IMR-90 (cell line): ENCODE measurements around the gene ZNF525. TPM values are rescaled to one million over a fixed set of nuclear protein-coding genes. Genes with fewer than 3 reads are reported as not detected.
"Not testable (repeated sequence)": the region's sequence is repeated elsewhere in the genome, so short reads cannot be mapped to it uniquely, and the experiment has no call there.

ENCODE experiments used
- ATAC-seq: fragments of 200-7000 bp; cut with Tn5 transposase; 2 replicates; pipeline ENCODE4 v1.9.1; 2020; ENCODE audit warnings: low read depth, mild to moderate bottlenecking, moderate library complexity
- BruUV-seq: library from RNA; stranded (reverse); fragments of 400-500 nt; replicated peaks from 2 replicates; lab custom pipeline; 2021; lab: Mats Ljungman, UMichigan
- CTCF ChIA-PET: fragments of 300-600 bp; formaldehyde crosslinking; extraction: SDS; loops from one replicate; lab custom pipeline; 2021; ENCODE audit warnings: antibody characterized with exemption; lab: Yijun Ruan, JAX
- POLR2A ChIA-PET: fragments of 300-600 bp; sonication (Branson Sonifier 250); formaldehyde crosslinking; loops from one replicate; lab custom pipeline; 2022; ENCODE audit warnings: antibody characterized with exemption; ENCODE audit not compliant: unreplicated experiment; lab: Charles Lee
- DNase-seq: peaks from one replicate; pipeline ENCODE4 v3.0.0; 2013
- H2AFZ ChIP-seq: replicated peaks from 2 replicates; pipeline ENCODE3; 2013; ENCODE audit warnings: low read length, mild to moderate bottlenecking; ENCODE audit not compliant: poor library complexity
- H2AK5ac ChIP-seq: 2 replicates; pipeline ENCODE4 v1.6.1; 2013; ENCODE audit warnings: low read depth, low read length, inconsistent platforms
- H2AK9ac ChIP-seq: replicated peaks from 2 replicates; pipeline ENCODE3; 2013; ENCODE audit warnings: mild to moderate bottlenecking, low read depth, low read length, moderate library complexity; ENCODE audit not compliant: poor library complexity
- H2BK120ac ChIP-seq: 2 replicates; pipeline ENCODE4 v1.6.1; 2013; ENCODE audit warnings: low read depth, low read length, inconsistent platforms
- H2BK15ac ChIP-seq: 3 replicates; pipeline ENCODE4 v1.6.1; 2013; ENCODE audit warnings: low read depth, low read length, inconsistent platforms
- H2BK20ac ChIP-seq: 2 replicates; pipeline ENCODE4 v1.6.1; 2013; ENCODE audit warnings: low read depth, mild to moderate bottlenecking, inconsistent platforms, low read length, moderate library complexity
- H2BK5ac ChIP-seq: 2 replicates; pipeline ENCODE4 v1.6.1; 2013; ENCODE audit warnings: mild to moderate bottlenecking, low read depth, low read length, inconsistent platforms; ENCODE audit not compliant: poor library complexity, severe bottlenecking
- H3K14ac ChIP-seq: replicated peaks from 2 replicates; pipeline ENCODE4 v1.6.1; 2013; ENCODE audit warnings: low read depth, low read length, inconsistent platforms
- H3K18ac ChIP-seq: 2 replicates; pipeline ENCODE4 v1.6.1; 2013; ENCODE audit warnings: low read depth, low read length, control low read depth
- H3K23ac ChIP-seq: 2 replicates; pipeline ENCODE4 v1.6.1; 2013; ENCODE audit warnings: low read depth, low read length, inconsistent platforms
- H3K27ac ChIP-seq: 2 replicates; pipeline ENCODE4 v1.5.1; 2013; ENCODE audit warnings: mild to moderate bottlenecking, control low read depth, low read length; ENCODE audit not compliant: insufficient read depth
- H3K27me3 ChIP-seq: 2 replicates; pipeline ENCODE4 v1.6.1; 2013; ENCODE audit warnings: low read length; ENCODE audit not compliant: control insufficient read depth, insufficient read depth
- H3K36me3 ChIP-seq: 2 replicates; pipeline ENCODE4 v1.6.1; 2013; ENCODE audit warnings: low read length, mixed read lengths; ENCODE audit not compliant: control insufficient read depth, insufficient read depth
- H3K4ac ChIP-seq: 2 replicates; pipeline ENCODE4 v1.6.1; 2013; ENCODE audit warnings: low read depth, low read length, inconsistent platforms
- H3K4me1 ChIP-seq: 2 replicates; pipeline ENCODE4 v1.6.1; 2013; ENCODE audit warnings: low read length, mixed read lengths; ENCODE audit not compliant: control insufficient read depth, insufficient read depth
- H3K4me2 ChIP-seq: 2 replicates; pipeline ENCODE4 v1.6.1; 2013; ENCODE audit warnings: low read depth, mild to moderate bottlenecking, control low read depth, low read length, moderate library complexity
- H3K4me3 ChIP-seq: 2 replicates; pipeline ENCODE4 v1.5.1; 2013; ENCODE audit warnings: low read depth, mild to moderate bottlenecking, control low read depth, low read length, moderate library complexity; ENCODE audit not compliant: insufficient read depth
- H3K56ac ChIP-seq: 2 replicates; pipeline ENCODE4 v1.6.1; 2013; ENCODE audit warnings: low read length, inconsistent platforms; ENCODE audit not compliant: insufficient read depth; ENCODE audit errors: extremely low read depth
- H3K79me1 ChIP-seq, 2 experiments: 2 replicates each; pipeline ENCODE4 v1.6.1; 2013; ENCODE audit warnings: low read length in 2 of 2, inconsistent platforms in 1 of 2, low read depth in 1 of 2
- H3K9ac ChIP-seq: 2 replicates; pipeline ENCODE4 v1.6.1; 2013; ENCODE audit warnings: low read depth, low read length, control low read depth
- H3K9me1 ChIP-seq: 2 replicates; pipeline ENCODE4 v1.6.1; 2013; ENCODE audit warnings: low read length, inconsistent platforms; ENCODE audit not compliant: insufficient read depth
- H3K9me3 ChIP-seq: 2 replicates; pipeline ENCODE4 v1.6.1; 2013; ENCODE audit warnings: low read length; ENCODE audit not compliant: control insufficient read depth, insufficient read depth
- H4K20me1 ChIP-seq: 2 replicates; pipeline ENCODE4 v1.6.1; 2013; ENCODE audit warnings: low read length, inconsistent platforms; ENCODE audit not compliant: insufficient read depth
- H4K5ac ChIP-seq: 2 replicates; pipeline ENCODE4 v1.6.1; 2013; ENCODE audit warnings: mild to moderate bottlenecking, low read depth, low read length, control low read depth
- H4K8ac ChIP-seq, 2 experiments: 2 replicates each; pipeline ENCODE4 v1.6.1; 2013; ENCODE audit warnings: low read depth in 2 of 2, low read length in 2 of 2, control low read depth in 1 of 2, inconsistent platforms in 1 of 2
- H4K91ac ChIP-seq: 2 replicates; pipeline ENCODE4 v1.6.1; 2013; ENCODE audit warnings: low read depth, low read length, inconsistent platforms; ENCODE audit not compliant: insufficient read depth
- MXI1 ChIP-seq: IDR thresholded peaks from 2 replicates; pipeline ENCODE4 v1.6.1; 2012; ENCODE audit warnings: low read depth, mild to moderate bottlenecking, low read length, moderate library complexity, borderline replicate concordance
- RCOR1 ChIP-seq: IDR thresholded peaks from 2 replicates; pipeline ENCODE4 v1.6.1; 2012; ENCODE audit warnings: mild to moderate bottlenecking, low read length, improper control_type of control experiment; ENCODE audit not compliant: insufficient replicate concordance
- USF2 ChIP-seq: fragments of 150-350 bp; IDR thresholded peaks from 2 replicates; pipeline ENCODE4 v1.6.1; 2017; ENCODE audit warnings: mild to moderate bottlenecking, antibody characterized with exemption, low read length, low read depth
- WGBS, 2 experiments: methylation state at CpG; one replicate each; pipeline versions ENCODE4 v1.1.5 to v1.1.7; 2013; ENCODE audit warnings: missing lambda C conversion rate in 2 of 2; ENCODE audit not compliant: insufficient read length in 1 of 2; ENCODE audit errors: extremely low coverage in 2 of 2; 5-methylcytosine and 5-hydroxymethylcytosine counted together
- dilution Hi-C: fragments of 300-500 bp; cut with HindIII; formaldehyde crosslinking; loops from one replicate; pipeline ENCODE4 v1.14.3; 2018; ENCODE audit warnings: low sequenced_read_pairs; ENCODE audit not compliant: unreplicated experiment
- in situ Hi-C: fragments of 300-500 bp; cut with MboI; formaldehyde crosslinking; loops from 3 replicates; pipeline ENCODE4 v1.14.3; 2019; ENCODE audit warnings: low sequenced_read_pairs, inconsistent platforms, mixed read lengths
- intact Hi-C: fragments of 100-400 bp; cut with micrococcal nuclease; formaldehyde crosslinking; loops from 2 replicates; pipeline ENCODE4 v1.10.0; 2022
- polyA plus RNA-seq, 3 experiments: library from polyadenylated mRNA; depleted of rRNA; stranded (reverse); fragments of >200 nt; gene quantifications; 2 replicates each; pipeline ENCODE4 v1.2.3, GENCODE V29; 2012; ENCODE audit warnings: low replicate concordance in 1 of 3
- total RNA-seq: library from RNA; depleted of rRNA; stranded (reverse); fragments of >200 nt; gene quantifications from 2 replicates; pipeline ENCODE4 v1.2.3, GENCODE V29; 2012

The ZNF525 gene
- total and polyA plus RNA-seq, 2 of the 4 experiments (the other 2 are of a cell fraction), result 1.4 to 4.5 TPM

GRCh38 chr19:53333463-53334449 lies 31.7 kb upstream of the ZNF525 start, which contains the start of gene ZNF845 (continued):
- no peak for TF ChIP-seq USF2
- 0 out of 2 replicates have a peak, but pooled peaks have one; percentile 7 for TF ChIP-seq MXI1
- no peak for TF ChIP-seq RCOR1

GRCh38 chr19:53344403-53344802 lies 21.1 kb upstream of the ZNF525 start:
- H4K8ac ChIP-seq, H3K9ac ChIP-seq, H3K79me1 ChIP-seq, H2AFZ ChIP-seq, H3K27ac ChIP-seq, intact Hi-C loops, ATAC-seq, H2BK5ac ChIP-seq, H3K4me2 ChIP-seq, H2AK5ac ChIP-seq, H2AK9ac ChIP-seq, H2BK120ac ChIP-seq, H3K4me3 ChIP-seq, H3K27me3 ChIP-seq, BruUV-seq, H3K23ac ChIP-seq, H3K18ac ChIP-seq, H3K4ac ChIP-seq, H2BK20ac ChIP-seq, POLR2A ChIA-PET, H2BK15ac ChIP-seq, DNase-seq, H3K4me1 ChIP-seq, H4K5ac ChIP-seq, in situ Hi-C loops, H4K91ac ChIP-seq, H3K9me1 ChIP-seq, H4K20me1 ChIP-seq, H3K56ac ChIP-seq, H3K14ac ChIP-seq, dilution Hi-C loops: not testable (repeated sequence)
- CTCF ChIA-PET, result interaction anchor here (0.7 kb wide), 1 partner anchor 80 kb away, joined by 3 read pairs; no protein-coding TSS in a partner anchor
- WGBS, 2 experiments, result no CpG with 5 or more reads among the region's 4 CpGs
- peaks cover 18% of the 10 kb centered on the region for H3K9me3 ChIP-seq
- H3K36me3 ChIP-seq, result peaks cover 57% of the 10 kb centered on the region
